SK-N-SH treated with all-trans-retinoic acid at 6 μM for 48 hours (cell line): ENCODE measurements around the gene GPSM3.

Experiments used
- ARNTL ChIP-seq: fragments of 450-650 bp; formaldehyde crosslinking; IDR thresholded peaks from 2 replicates; pipeline ENCODE4 v1.5.0; 2020; ENCODE audit warnings: low read depth, mild to moderate bottlenecking, moderate library complexity, borderline replicate concordance
- OSR1 ChIP-seq: fragments of 250-450 bp; sonication (Bioruptor Pico); IDR thresholded peaks from 2 replicates; pipeline ENCODE4 v1.8.0; 2022; ENCODE audit warnings: moderate library complexity, mild to moderate bottlenecking, inconsistent platforms
- PATZ1 ChIP-seq: fragments of 250-450 bp; sonication (Bioruptor Pico); IDR thresholded peaks from 2 replicates; pipeline ENCODE4 v1.8.0; 2020; ENCODE audit warnings: mild to moderate bottlenecking, moderate library complexity, borderline replicate concordance
- RARB ChIP-seq: fragments of 250-450 bp; sonication (Bioruptor Pico); IDR thresholded peaks from 2 replicates; pipeline ENCODE4 v1.8.0; 2021; ENCODE audit warnings: mild to moderate bottlenecking, moderate library complexity
- TOX ChIP-seq: fragments of 250-450 bp; sonication (Bioruptor Pico); IDR thresholded peaks from 2 replicates; pipeline ENCODE4 v1.8.0; 2021; ENCODE audit warnings: mild to moderate bottlenecking, moderate library complexity, borderline replicate concordance
- ZC3H10 ChIP-seq: fragments of 250-450 bp; sonication (Bioruptor Pico); IDR thresholded peaks from 2 replicates; pipeline ENCODE4 v1.5.1; 2021; ENCODE audit warnings: mild to moderate bottlenecking, moderate library complexity
- ZFP3 ChIP-seq: fragments of 250-450 bp; sonication (Bioruptor Pico); IDR thresholded peaks from 2 replicates; pipeline ENCODE4 v1.5.0; 2020; ENCODE audit warnings: mild to moderate bottlenecking, moderate library complexity
- ZFP30 ChIP-seq: fragments of 450-650 bp; formaldehyde crosslinking; IDR thresholded peaks from 2 replicates; pipeline ENCODE4 v1.5.0; 2022; ENCODE audit warnings: mild to moderate bottlenecking, moderate library complexity
- ZNF565 ChIP-seq: fragments of 450-650 bp; formaldehyde crosslinking; conservative IDR thresholded peaks from 2 replicates; pipeline ENCODE4 v1.5.0; 2020; ENCODE audit warnings: low read depth, mild to moderate bottlenecking, moderate library complexity
- ZNF70 ChIP-seq: fragments of 450-650 bp; formaldehyde crosslinking; IDR thresholded peaks from 2 replicates; pipeline ENCODE4 v1.5.0; 2020; ENCODE audit warnings: mild to moderate bottlenecking, moderate library complexity
- TF ChIP-seq, protein P1 (sequence below): fragments of 250-450 bp; sonication (Bioruptor Pico); IDR thresholded peaks from 2 replicates; pipeline ENCODE4 v1.5.1; 2021; ENCODE audit warnings: mild to moderate bottlenecking, moderate library complexity

DNA sequence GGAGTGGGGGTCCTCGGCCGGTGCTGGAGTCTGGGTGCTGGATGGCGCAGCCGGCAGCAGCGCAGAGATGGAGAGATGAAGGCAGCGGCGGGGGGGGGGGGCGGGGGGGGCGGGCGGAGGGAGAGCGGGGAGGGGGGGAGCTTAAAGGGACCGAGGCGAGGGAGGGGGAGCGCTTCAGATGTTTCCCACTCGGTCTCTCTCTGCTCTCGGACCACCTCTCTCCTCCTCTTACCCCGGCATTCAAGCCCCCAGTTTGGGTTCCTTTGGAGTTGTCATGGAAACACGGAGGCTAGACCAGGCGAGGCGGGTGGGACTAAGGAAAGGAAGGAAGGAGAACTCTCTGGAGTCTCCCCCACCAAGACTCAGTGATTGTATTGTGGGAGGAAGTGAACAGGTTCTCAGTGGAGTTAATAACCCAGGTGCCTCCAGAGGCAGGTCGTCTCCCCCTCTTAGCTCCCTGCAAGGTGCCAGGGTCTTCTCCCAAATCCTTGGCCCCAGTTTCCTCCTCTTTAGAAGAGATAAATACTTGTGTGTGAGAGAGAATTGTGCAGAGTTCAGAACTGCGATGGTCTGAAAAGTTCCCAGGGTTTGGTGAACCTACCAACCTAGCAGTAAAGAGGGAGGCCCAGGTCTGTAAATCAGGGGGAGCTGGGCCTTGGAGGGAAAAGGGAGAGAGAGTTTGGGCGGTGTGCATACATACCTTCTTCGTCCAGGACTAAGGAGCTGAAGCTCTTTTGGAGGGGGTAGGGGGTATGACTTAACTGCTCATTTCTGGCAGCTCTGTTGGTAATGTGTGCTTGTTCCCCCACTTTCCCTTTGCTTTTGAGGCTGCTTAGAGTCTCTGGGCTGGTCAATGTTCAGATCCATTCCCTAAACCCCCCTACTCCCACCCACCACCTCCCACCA lies 40.3 kb downstream of the GPSM3 start, which contains the start of gene PRRT1:
- TF ChIP-seq ZNF70 (no peak), ZFP30 (CRISPR knock-in tag) (no peak), ARNTL (CRISPR knock-in tag) (no peak), ZNF565 (CRISPR knock-in tag) (no peak), TOX (no peak), RARB (no peak), PATZ1 (no peak), ZFP3 (CRISPR knock-in tag) (no peak), ZC3H10 (CRISPR knock-in tag) (no peak), OSR1 (CRISPR knock-in tag) (no peak)
- TF ChIP-seq, protein P1, sequence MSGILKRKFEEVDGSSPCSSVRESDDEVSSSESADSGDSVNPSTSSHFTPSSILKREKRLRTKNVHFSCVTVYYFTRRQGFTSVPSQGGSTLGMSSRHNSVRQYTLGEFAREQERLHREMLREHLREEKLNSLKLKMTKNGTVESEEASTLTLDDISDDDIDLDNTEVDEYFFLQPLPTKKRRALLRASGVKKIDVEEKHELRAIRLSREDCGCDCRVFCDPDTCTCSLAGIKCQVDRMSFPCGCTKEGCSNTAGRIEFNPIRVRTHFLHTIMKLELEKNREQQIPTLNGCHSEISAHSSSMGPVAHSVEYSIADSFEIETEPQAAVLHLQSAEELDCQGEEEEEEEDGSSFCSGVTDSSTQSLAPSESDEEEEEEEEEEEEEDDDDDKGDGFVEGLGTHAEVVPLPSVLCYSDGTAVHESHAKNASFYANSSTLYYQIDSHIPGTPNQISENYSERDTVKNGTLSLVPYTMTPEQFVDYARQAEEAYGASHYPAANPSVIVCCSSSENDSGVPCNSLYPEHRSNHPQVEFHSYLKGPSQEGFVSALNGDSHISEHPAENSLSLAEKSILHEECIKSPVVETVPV (CRISPR knock-in tag): no peak
